Tongue (tissue), 2 donors: ENCODE measurements around the gene ADCY9. TPM values are rescaled to one million over a fixed set of nuclear protein-coding genes. Genes with fewer than 3 reads are reported as not detected.
"Not testable (repeated sequence)": the region's sequence is repeated elsewhere in the genome, so short reads cannot be mapped to it uniquely, and the experiment has no call there.

Experiments used
- DNase-seq: peaks from one replicate; pipeline ENCODE4 v3.0.0-alpha.2; 2015
- total RNA-seq: library from RNA; depleted of rRNA; stranded (reverse); fragments of >200 nt; gene quantifications from one replicate; pipeline ENCODE4 v1.2.3, GENCODE V29; 2014

Gene ADCY9
- total RNA-seq, 1 donor from 2014 or later: 28.1 TPM

- peak; percentile 74 for DNase-seq
Measured at GRCh38 chr16:4093495-4094126, 22.6 kb downstream of the ADCY9 start.

GRCh38 chr16:4092547-4093265, 23.5 kb downstream of the ADCY9 start:
- DNase-seq: no peak

- DNase-seq: peak; percentile 69
Measured at GRCh38 chr16:4091240-4092012, 24.8 kb downstream of the ADCY9 start.

GRCh38 chr16:4090351-4090851, 25.8 kb downstream of the ADCY9 start:
- peak; percentile 61 for DNase-seq

GRCh38 chr16:4089811-4090301, 26.4 kb downstream of the ADCY9 start:
- no peak for DNase-seq

DNA sequence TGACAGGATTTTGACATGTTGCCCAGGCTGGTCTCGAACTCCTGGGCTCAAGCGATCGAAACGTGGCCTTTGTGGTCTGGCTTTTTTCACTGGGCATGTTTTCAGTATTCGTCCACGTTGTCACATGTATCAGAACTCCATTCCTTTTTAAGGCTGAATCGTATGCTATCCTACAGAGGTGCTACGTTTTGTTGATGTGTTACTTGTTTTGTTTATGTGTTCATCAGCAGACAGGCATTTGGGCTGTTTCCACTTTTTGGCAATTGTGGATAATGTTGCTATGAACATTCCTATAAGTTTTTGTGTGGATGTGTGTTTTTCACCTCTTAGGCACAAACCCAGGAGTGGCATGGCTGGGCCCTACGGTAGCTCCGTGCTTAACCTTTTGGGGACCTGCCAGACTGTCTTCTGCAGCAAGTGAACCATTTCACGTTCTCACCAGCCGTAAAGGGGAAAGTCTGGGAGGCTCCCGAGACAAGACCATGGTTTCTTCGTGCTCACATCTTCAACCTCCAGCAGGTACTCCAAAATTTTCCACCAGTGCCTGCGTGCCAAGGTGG, 26.9 kb downstream of the ADCY9 start:
- no peak for DNase-seq

GRCh38 chr16:4087990-4088577, 28.2 kb downstream of the ADCY9 start:
- DNase-seq: no peak

- no peak for DNase-seq
Measured at GRCh38 chr16:4087099-4087885, 28.9 kb downstream of the ADCY9 start.

GRCh38 chr16:4086153-4086552, 30.1 kb downstream of the ADCY9 start:
- DNase-seq: no peak

GRCh38 chr16:4085405-4085970, 30.8 kb downstream of the ADCY9 start:
- DNase-seq: no peak

DNA sequence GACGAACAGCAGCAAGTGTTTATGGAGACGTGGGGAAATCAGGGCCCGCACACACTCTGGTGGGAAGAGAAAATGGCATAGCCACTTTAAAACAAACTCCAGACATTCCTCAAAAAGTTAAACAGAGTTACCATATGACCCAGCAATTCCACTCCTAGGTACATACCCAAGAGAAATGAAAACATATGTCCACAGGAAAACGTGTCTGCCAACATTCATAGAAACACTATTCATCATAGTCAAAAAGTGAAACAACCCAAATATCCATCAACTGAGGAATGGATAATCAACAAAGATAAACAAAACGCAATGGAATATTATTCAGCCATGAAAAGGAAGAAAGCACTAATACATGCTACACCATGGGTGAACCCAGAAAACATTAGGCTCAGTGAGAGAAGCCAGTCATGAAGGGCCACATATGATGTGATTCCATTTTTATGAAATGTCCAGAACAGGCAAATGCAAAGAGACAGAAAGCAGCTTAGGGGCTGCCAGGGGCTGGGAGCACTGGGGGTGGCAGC, 32.8 kb downstream of the ADCY9 start:
- DNase-seq: no peak

GRCh38 chr16:4082474-4083044, 33.7 kb downstream of the ADCY9 start:
- no peak for DNase-seq

DNA sequence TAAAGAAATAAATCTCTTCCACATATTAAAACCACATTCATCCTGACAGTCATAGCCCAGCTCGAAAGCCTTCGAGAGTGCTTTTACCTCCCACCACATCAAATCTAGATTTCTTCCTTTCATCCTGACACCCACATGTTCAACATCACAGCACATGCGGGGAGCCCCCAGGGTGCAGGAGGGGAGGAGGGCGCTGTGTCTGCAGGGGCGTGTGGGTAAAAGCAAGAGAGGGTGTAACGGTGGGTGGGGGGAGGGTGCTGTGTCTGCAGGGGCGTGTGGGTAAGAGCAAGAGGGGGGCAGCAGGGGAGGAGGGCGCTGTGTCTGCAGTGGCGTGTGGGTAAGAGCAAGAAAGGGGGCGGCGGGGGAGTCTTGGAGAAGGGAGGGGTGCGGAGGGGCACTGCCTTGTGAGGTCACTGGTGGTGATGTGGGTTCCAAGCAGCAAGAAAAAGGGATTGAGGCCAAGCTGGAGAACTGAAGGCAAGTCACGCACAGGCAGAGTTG, 34.7 kb downstream of the ADCY9 start:
- DNase-seq: peak; percentile 52

DNA sequence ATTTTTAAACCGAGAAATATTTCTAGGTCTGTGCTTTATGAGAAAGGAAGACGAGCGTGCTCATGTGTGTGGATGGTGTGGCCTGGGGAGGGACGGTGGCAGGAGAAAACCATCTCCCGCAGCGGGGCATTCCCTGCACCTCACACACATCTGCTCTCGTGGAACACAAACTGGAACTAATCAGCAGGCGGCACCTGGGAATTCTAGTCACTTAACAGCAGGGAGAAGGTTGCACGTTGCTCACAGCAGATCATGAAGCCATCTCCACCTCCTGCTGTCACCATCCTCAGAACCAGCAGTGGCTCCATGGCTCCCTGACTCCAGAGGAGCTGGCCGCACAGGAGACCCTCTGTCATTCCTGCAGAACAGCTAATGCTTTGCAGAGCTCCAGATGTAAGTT, 35.2 kb downstream of the ADCY9 start:
- no peak for DNase-seq

DNA sequence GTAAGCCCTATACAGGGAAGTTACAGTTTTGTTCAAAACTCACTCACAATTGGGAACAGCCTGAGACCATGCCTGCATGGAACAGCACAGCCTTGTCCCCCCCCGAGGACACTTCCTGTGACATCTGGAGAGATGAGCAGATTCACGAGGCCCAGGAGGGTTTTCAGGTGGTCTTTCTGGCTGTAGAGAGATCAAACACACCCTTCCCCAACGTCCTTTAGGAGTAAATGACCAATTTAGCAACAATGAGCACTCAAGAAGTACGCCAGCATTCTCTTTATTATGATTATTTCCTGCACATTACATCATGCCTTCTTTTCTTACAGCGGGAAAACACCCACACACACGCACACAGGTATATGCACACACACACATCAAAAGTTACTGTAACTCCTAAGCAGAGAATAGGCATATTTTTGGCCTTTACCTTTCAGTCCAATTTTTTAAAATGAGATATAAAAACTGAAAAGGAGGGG, 39.0 kb downstream of the ADCY9 start:
- no peak for DNase-seq

DNA sequence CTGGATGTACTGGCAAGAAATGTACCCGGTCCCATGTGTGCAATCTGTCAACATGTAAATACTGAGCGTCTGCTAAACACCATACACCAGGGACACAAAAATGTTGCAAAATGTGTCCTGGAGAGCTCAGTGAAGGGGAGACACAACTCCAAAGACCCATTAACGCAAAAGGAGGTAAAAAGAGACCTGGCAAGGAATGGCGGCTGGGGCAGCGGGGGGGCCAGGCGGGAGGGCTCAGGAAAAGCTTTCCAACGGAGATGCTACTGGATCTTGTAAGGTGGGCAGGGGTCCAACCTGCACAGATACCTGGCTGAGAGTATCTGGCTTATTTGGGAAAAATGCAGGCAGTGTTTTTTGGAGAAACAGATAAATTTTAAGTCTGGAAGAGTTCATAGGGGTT, 40.7 kb downstream of the ADCY9 start:
- no peak for DNase-seq

DNA sequence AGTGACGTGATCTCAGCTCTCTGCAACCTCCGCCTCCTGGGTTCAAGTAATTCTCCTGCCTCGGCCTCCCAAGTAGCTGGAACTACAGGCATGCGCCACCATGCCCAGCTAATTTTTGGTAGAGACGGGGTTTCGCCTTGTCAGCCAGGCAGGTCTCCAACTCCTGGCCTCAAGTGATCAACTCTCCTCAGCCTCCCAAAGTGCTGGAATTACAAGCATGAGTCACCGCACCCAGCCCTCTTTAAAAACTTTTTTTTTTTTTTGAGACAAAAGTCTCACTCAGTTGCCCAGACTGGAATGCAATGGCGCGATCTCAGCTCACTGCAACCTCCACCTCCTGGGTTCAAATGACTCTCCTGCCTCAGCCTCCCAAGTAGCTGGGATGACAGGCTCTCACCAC, 43.1 kb downstream of the ADCY9 start:
- DNase-seq: not testable (repeated sequence)

GRCh38 chr16:4071686-4072561, 44.3 kb downstream of the ADCY9 start:
- DNase-seq: no peak

GRCh38 chr16:4070936-4071335, 45.3 kb downstream of the ADCY9 start:
- DNase-seq: no peak
